GM18507 (cell line): ENCODE measurements around the gene DCTPP1.

ENCODE experiments used
- DNase-seq: peaks from one replicate; pipeline ENCODE4 v3.0.0; 2011; ENCODE audit warnings: low read depth; ENCODE audit not compliant: insufficient read length; ENCODE audit errors: extremely low spot score
- FAIRE-seq: peaks from 2 replicates; lab custom pipeline; 2011; peaks lifted over from hg19 to GRCh38; lab: Jason Lieb, UNC

The DCTPP1 gene

GRCh38 chr16:30417529-30418349 is 12.1 kb downstream of the DCTPP1 start:
- FAIRE-seq (peak; percentile 97), DNase-seq (peak; percentile 82)

GRCh38 chr16:30416624-30417528 is 13.0 kb downstream of the DCTPP1 start:
- DNase-seq (no peak), FAIRE-seq (no peak)

- DNase-seq (no peak), FAIRE-seq (no peak)
Measured at GRCh38 chr16:30416047-30416603, 13.7 kb downstream of the DCTPP1 start.

- DNase-seq = no peak
Measured at GRCh38 chr16:30414159-30414558, 15.7 kb downstream of the DCTPP1 start.

GRCh38 chr16:30413112-30413806 is 16.6 kb downstream of the DCTPP1 start:
- FAIRE-seq (peak; percentile 21), DNase-seq (no peak)

More at GRCh38 chr16:30414159-30414558, 15.7 kb downstream of the DCTPP1 start:
- no peak for FAIRE-seq

DNA sequence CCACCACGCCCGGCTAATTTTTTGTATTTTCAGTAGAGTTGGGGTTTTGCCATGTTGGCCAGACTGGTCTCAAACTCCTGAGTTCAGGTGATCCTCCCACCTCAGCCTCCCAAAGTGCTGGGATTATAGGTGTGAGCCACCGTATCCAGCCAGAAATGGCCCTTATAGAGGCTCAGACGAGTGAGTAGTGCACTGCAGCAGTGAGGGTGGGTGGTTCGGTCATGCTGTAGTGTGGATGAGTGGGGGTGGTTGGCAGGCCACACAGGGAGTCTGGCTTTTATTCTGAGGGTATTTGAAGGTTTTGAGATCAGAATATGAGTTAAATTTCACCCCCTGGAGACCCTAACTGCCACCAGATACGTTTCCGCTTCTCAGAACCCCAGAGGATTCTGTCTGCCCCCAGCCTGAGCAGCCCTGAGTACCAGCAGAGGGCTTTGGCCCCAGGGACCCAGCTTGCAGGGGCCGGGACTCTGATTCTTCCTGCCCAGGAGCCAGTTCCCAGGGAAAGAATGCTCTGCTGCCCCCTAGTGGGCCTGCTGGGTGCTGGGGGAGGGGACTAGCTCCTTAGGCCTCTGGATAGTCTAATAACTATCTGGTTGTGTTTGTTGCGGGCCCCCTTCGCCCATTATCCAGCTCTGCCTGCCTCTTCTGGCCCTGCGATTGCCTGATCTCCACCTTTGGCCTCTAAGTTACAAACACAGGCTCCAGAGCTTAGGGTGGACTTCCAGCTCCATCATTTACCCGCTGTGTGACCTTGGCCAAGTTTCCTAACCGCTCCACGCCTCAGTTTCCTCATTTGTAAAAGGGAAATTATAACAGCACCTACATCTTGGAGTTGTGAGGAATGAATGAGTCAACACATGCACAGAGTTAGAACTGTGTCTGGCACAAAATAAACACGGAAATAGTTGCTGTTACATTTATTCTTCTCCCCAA is 20.4 kb downstream of the DCTPP1 start:
- peak; percentile 76 for FAIRE-seq
- DNase-seq = peak; percentile 73

- FAIRE-seq (no peak), DNase-seq (no peak)
Measured at GRCh38 chr16:30407804-30408534, 21.9 kb downstream of the DCTPP1 start.

DNA sequence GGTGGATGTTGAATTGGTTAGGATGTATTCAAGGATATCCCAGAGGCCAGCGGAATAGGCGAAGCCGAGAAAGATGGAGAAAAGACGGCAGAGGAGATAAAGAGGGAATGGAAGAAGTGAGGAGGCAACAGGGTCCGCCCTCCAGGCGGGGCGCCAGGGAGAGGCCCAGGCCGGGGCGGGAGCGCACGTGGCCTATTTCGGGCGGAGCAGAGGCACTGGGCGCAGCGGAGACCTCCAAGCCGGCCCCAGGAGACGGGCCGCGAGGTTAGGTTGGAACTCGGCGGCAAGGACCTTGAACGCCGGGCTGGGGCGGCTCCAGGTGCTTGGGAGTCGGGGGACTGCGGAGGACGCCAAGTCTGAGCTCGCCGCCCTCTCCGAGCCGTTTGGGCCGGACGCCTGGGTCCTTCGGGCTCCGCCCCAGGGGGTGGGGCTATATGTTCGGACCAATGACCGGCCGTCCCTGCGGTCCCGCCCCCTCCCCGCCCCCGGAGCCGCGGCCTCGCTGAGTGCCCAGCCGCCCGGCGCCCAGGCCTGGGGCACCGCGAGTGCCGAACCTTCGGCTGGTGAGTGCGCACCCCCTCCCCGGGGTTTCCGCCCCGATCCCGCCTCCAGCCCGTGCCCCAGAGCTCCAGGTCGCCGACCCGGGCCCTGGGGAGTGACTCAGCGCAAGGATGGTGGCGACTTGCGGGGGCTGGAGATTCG is 22.6 kb downstream of the DCTPP1 start, which contains the start of gene ZNF771:
ZNF771 (plus strand) TSS at position 505 of the 702 bp plus-strand sequence. CDS start 448 bp downstream, outside the sequence.
- FAIRE-seq (peak; percentile 70), DNase-seq (peak; percentile 78)

- DNase-seq = no peak
- no peak for FAIRE-seq
Measured at GRCh38 chr16:30406795-30407101, 23.1 kb downstream of the DCTPP1 start.

- FAIRE-seq = no peak
- no peak for DNase-seq
Measured at GRCh38 chr16:30401768-30402425, 27.9 kb downstream of the DCTPP1 start.

DNA sequence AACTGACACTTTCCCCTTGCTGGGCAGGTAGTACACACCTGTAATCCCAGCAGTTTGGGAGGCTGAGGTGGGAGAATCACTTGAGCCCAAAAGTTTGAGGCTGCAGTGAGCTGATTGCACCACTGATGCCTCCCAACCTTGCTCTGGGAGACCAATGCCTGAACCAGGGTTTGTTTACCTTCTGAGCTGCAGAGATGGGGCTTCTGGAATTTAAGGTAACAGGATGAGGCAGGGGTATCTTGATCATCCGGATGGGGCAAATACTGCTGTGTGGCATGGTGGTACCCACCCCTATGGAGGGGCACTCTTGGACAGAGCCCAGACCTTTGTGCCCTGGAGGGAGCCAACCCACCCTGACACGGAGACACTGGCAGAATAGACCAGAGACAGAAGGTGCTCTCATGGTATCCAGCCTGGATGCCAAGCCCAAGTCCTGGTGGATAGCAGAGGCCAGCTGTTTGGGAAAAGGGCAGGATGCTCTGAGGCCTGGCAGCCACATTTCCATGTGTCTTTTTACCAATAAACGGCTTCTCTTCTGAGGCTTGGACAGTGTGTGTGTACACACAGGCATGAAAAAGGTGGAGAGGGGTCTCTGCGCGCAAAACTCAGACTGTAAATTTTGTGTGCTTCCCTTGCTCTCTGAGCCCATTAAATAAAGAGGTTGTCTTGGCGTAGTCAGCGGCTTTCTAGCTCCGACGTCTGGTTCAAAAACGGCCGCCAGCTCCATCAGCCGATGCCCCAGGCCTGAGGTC is 30.2 kb downstream of the DCTPP1 start:
- DNase-seq = no peak
- no peak for FAIRE-seq

- DNase-seq (no peak), FAIRE-seq (no peak)
Measured at GRCh38 chr16:30398661-30399434, 31.0 kb downstream of the DCTPP1 start.

- DNase-seq = no peak
- FAIRE-seq = no peak
Measured at GRCh38 chr16:30397776-30398660, 31.8 kb downstream of the DCTPP1 start.

DNA sequence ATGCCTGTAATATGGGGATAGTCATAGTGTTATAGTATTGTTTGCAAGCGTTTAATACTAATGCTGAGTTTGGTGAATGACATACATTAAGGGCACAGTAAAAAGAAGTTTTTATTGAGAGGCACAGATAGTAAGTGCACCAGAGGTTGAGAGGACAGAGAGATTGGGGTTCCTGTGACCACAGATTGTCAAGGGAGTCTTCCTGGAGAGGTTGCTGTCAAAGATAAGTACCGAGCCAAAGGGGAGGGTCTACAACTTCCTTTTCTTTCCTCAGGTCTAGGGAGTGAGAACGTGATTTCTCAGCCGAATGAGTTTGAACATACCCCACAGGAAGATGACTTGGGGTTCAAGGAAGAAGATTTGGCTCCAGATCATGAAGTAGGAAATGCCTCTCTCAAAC is 32.8 kb downstream of the DCTPP1 start:
- DNase-seq (no peak), FAIRE-seq (no peak)
